Measurements from ENCODE around the gene BDKRB2.
A peak's percentile ranks its signal among the peaks of the same experiment; 100 is the strongest.
"Not testable (repeated sequence)": the region's sequence is repeated elsewhere in the genome, so short reads cannot be mapped to it uniquely, and the experiment has no call there.

The BDKRB2 gene

GRCh38 chr14:96229315-96229714, 24.7 kb downstream of the BDKRB2 start:
- DNase-seq: no peak

DNA sequence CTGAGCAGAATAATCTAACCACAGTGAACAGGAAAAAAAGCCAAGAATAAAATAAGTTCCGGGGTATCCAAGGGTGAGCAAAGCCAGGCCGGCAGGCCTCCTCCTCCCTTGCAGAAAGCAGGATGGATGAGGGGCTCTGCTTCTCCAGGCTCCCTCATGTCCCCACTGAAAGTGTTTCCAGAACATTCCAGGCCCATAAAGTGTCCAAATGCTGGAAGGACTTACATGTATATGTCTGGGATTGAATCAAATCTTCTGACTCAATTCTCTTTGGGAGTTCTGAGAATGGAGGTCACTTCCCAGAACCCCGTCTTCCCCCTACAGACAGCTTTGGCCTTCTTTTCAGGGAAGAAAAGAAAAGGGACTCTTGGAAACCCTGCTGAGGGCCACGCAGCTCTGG, 26.4 kb downstream of the BDKRB2 start:
- DNase-seq: no peak

- no peak for DNase-seq
Measured at GRCh38 chr14:96231526-96232130, 27.0 kb downstream of the BDKRB2 start.

GRCh38 chr14:96232506-96232905, 27.9 kb downstream of the BDKRB2 start:
- no peak for DNase-seq

DNA sequence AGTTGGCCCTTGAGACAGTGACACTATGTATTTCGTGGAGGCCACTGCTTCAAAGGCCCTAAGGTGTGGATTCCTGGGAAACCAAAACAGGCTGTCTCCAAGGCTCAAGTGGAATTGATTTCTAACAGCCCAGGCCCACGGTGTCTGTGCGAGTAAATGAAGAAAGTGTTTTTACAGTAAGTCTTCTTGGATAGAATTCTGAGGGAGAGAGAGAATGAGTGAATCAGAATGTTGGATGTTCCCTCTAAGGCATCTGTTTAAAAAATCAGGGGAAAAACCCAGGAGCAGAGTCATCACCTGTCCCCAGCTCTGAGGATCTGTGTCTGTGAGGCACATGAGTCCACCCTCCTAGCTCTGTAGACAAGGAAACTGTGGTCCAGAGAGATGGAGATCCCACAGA, 29.0 kb downstream of the BDKRB2 start:
- no peak for DNase-seq

- DNase-seq: no peak
Measured at GRCh38 chr14:96235426-96235825, 30.8 kb downstream of the BDKRB2 start.

- no peak for DNase-seq
Measured at GRCh38 chr14:96237641-96238040, 33.0 kb downstream of the BDKRB2 start.

DNA sequence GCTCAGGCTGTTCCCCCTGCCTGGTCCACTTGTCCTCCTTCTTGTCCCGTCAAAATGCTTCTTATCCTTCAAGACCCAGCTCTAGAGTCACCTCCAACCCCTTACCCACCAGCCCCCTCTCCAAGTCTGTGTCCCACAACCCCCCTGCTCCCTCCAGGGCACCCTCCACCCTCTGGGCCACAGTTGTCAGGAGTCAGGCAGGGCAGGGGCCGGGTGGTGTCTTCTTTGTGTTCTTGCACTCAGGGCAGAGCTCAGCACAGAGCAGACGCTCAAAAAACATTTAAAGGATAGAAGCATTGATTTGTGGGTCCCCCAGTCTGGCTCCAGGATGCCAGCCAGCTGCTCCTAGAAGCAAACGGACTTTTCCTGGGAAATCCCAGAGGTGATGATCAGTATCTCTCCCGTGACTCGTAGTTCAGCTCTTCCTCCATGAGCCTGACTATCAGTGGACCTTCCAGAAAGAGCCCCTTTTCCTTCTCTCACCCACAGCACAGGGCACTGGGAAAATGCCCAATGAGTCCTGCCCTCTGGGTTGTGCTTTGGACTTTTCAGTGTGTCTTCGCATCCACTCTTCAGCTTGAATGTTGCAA, 34.1 kb downstream of the BDKRB2 start:
- no peak for DNase-seq

DNA sequence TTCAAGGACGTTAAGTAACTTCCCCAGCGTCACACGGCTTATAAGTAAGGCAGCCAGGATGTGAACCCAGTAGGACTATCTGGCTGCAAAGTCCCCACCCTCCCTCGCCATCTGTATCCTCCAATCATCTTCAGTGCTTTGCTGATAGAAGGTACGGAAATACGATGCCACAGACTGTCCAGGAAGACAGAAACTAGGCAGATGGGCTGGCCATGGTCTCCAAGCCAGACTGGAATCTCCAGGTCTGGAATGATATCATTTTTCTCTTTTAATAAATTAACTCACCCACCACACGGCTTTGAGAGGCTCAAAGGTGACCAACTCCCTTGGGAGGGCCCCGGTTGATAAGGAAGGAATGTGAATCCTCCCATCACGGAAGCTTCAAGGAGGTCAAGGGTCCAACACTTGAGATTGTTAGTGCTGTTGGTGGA, 35.1 kb downstream of the BDKRB2 start:
- no peak for DNase-seq

GRCh38 chr14:96240641-96241040, 36.0 kb downstream of the BDKRB2 start:
- DNase-seq: no peak

GRCh38 chr14:96242126-96242525, 37.5 kb downstream of the BDKRB2 start:
- DNase-seq: no peak

GRCh38 chr14:96243785-96244184, 39.1 kb downstream of the BDKRB2 start:
- DNase-seq: no peak

GRCh38 chr14:96245074-96245473, 40.4 kb downstream of the BDKRB2 start:
- not testable (repeated sequence) for DNase-seq

DNA sequence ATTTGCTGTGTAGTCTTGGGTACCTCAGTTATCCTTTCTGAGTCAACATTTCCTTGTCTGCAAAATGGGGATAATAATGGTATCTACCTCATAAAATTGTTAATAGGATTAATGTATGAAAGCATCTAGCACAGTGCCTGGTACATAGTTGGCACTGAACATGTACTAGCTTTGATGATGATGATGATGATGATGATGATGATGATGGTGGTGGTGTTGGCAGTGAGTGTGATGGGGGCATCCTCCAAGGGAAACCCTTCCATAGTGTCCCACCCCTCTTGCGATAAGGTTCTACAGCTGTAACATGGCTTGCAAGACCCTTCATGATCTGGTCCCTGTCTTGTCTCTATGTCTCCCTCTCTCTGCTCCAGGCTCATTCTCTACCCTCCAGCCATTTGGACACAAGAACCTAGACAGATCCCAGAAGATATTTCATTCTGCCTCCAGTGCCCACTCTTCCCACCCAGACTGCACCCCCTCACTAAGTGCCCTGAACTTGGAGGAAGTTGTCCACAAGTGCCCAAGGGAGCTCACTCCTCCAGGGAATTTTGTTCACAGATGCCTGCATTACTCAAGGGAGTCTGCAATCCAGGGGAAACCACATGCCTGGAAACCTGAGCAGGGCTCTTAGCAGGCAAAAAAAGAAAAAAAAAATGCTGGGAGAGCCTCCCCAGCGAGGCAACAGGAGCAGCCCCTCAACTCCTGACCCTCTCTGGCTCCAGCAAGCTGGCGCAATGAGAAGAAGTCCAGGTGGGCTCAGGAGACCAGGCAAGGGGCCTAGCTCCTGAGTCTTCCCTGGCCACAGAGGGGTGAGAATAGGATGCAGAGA, 41.3 kb downstream of the BDKRB2 start:
- no peak for DNase-seq

GRCh38 chr14:96246539-96246847, 41.9 kb downstream of the BDKRB2 start:
- no peak for DNase-seq

GRCh38 chr14:96247031-96247430, 42.4 kb downstream of the BDKRB2 start:
- DNase-seq: no peak

DNA sequence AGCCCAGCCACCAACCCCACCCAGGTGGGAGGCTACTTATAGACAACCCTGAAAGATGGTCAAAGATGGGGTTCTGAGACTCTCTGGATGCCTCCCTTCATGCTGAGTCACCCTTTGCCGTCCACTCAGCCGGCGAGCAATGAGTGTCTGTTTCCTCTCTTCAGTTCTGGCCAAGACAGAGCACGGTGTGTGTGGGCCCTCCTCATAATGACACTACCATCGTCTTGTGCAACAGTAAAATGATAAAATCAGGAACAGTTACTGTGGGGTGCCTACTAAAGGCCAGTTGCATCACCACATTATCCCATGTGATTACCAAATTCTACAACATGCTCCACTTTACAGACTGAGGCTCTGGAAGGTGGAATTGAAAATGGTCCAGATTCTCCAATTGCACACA, 44.4 kb downstream of the BDKRB2 start:
- no peak for DNase-seq

DNA sequence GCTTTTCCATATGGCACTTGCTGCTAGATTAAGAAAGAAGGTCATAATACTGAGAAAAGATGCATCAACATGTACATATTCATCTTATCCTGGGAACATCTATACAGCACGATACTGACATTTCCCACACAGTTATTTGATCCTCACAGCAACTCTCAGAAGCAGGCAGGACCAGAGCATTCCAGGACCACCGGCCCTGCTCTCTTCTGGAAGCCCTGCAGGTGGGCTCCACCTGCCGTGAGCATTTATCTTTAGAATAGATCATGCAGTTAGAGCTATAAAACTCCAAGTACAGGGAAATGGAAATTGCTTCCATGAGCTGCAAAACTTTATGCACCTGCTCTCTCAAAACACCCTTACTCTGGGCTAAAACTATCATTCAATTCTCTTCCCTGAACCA, 45.8 kb downstream of the BDKRB2 start:
- DNase-seq: peak; percentile 38

GRCh38 chr14:96251656-96252155, 47.1 kb downstream of the BDKRB2 start:
- peak; percentile 49 for DNase-seq

- DNase-seq: peak; percentile 7
Measured at GRCh38 chr14:96252323-96252998, 47.8 kb downstream of the BDKRB2 start.

DNA sequence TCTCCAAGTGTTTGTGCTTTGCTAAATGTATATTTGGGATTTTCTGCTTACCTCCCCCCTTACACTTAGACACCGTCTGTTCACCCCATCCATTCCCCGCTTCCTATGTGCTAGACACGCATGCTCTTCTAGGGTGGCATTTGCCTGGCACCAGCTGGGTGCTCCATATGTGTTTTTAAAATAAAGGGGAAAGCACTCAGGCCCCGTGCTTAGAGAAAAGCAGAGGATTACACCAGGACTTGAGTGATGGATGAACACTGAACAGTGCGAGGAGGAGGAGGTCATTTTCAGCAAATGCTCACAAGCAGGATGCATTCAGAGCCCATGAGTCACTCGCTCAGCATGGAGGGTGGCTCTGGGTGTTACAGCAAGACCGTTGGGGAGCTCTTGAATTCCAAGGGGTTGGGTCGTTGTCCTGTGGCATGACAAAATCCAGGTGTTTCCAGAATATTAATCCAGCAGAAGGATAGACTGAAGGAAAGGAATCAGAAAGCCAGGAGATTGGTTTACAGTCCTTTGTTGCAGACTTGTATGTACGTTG, 48.4 kb downstream of the BDKRB2 start:
- DNase-seq: no peak

- DNase-seq: no peak
Measured at GRCh38 chr14:96254687-96255086, 50.0 kb downstream of the BDKRB2 start.

Measured in NCI-H146 (cell line).